ENCODE data around the gene FARS2. TPM values are rescaled to one million over a fixed set of nuclear protein-coding genes. Genes with fewer than 3 reads are reported as not detected.

Gene FARS2
- total and polyA plus RNA-seq, 9 of the 15 experiments (the other 6 are each of a cell fraction or from before 2014, with no cell fraction given), result 16.5 to 62.2 (median 27.0) TPM

DNA sequence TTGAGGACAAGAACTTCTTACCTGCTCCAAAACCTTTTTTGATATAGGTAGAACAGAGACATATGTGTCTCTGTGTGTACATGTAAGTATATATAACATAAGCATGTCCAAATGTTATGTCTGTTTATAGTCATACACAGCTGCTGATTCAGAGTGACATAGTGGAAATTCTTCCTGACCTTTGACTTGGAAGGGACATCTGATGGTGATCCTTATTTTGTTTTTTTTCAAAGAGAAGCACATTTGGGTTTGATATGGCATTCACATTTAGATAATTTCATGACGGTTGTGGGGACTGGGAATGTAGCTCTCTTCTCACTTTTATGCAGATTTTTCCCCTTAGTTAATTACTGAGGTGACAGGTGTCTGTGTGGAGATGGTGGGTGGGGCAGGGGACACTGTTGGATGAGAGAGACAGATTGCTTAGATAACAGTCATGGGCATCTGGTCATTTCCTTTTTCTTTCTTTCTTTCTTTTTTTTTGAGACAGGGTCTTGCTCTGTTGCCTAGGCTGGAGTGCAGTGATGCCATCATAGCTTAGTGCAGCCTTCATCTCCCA lies 39.0 kb downstream of the FARS2 start (continued):
- TF ChIP-seq, protein P1, sequence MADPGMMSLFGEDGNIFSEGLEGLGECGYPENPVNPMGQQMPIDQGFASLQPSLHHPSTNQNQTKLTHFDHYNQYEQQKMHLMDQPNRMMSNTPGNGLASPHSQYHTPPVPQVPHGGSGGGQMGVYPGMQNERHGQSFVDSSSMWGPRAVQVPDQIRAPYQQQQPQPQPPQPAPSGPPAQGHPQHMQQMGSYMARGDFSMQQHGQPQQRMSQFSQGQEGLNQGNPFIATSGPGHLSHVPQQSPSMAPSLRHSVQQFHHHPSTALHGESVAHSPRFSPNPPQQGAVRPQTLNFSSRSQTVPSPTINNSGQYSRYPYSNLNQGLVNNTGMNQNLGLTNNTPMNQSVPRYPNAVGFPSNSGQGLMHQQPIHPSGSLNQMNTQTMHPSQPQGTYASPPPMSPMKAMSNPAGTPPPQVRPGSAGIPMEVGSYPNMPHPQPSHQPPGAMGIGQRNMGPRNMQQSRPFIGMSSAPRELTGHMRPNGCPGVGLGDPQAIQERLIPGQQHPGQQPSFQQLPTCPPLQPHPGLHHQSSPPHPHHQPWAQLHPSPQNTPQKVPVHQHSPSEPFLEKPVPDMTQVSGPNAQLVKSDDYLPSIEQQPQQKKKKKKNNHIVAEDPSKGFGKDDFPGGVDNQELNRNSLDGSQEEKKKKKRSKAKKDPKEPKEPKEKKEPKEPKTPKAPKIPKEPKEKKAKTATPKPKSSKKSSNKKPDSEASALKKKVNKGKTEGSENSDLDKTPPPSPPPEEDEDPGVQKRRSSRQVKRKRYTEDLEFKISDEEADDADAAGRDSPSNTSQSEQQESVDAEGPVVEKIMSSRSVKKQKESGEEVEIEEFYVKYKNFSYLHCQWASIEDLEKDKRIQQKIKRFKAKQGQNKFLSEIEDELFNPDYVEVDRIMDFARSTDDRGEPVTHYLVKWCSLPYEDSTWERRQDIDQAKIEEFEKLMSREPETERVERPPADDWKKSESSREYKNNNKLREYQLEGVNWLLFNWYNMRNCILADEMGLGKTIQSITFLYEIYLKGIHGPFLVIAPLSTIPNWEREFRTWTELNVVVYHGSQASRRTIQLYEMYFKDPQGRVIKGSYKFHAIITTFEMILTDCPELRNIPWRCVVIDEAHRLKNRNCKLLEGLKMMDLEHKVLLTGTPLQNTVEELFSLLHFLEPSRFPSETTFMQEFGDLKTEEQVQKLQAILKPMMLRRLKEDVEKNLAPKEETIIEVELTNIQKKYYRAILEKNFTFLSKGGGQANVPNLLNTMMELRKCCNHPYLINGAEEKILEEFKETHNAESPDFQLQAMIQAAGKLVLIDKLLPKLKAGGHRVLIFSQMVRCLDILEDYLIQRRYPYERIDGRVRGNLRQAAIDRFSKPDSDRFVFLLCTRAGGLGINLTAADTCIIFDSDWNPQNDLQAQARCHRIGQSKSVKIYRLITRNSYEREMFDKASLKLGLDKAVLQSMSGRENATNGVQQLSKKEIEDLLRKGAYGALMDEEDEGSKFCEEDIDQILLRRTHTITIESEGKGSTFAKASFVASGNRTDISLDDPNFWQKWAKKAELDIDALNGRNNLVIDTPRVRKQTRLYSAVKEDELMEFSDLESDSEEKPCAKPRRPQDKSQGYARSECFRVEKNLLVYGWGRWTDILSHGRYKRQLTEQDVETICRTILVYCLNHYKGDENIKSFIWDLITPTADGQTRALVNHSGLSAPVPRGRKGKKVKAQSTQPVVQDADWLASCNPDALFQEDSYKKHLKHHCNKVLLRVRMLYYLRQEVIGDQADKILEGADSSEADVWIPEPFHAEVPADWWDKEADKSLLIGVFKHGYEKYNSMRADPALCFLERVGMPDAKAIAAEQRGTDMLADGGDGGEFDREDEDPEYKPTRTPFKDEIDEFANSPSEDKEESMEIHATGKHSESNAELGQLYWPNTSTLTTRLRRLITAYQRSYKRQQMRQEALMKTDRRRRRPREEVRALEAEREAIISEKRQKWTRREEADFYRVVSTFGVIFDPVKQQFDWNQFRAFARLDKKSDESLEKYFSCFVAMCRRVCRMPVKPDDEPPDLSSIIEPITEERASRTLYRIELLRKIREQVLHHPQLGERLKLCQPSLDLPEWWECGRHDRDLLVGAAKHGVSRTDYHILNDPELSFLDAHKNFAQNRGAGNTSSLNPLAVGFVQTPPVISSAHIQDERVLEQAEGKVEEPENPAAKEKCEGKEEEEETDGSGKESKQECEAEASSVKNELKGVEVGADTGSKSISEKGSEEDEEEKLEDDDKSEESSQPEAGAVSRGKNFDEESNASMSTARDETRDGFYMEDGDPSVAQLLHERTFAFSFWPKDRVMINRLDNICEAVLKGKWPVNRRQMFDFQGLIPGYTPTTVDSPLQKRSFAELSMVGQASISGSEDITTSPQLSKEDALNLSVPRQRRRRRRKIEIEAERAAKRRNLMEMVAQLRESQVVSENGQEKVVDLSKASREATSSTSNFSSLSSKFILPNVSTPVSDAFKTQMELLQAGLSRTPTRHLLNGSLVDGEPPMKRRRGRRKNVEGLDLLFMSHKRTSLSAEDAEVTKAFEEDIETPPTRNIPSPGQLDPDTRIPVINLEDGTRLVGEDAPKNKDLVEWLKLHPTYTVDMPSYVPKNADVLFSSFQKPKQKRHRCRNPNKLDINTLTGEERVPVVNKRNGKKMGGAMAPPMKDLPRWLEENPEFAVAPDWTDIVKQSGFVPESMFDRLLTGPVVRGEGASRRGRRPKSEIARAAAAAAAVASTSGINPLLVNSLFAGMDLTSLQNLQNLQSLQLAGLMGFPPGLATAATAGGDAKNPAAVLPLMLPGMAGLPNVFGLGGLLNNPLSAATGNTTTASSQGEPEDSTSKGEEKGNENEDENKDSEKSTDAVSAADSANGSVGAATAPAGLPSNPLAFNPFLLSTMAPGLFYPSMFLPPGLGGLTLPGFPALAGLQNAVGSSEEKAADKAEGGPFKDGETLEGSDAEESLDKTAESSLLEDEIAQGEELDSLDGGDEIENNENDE (IDR thresholded peaks at IDR 0.05; ENCODE audit: low read depth, low read length), result no peak
- TF ChIP-seq, protein P2, sequence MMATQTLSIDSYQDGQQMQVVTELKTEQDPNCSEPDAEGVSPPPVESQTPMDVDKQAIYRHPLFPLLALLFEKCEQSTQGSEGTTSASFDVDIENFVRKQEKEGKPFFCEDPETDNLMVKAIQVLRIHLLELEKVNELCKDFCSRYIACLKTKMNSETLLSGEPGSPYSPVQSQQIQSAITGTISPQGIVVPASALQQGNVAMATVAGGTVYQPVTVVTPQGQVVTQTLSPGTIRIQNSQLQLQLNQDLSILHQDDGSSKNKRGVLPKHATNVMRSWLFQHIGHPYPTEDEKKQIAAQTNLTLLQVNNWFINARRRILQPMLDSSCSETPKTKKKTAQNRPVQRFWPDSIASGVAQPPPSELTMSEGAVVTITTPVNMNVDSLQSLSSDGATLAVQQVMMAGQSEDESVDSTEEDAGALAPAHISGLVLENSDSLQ (IDR thresholded peaks at IDR 0.05), result peak; percentile 54
- TF ChIP-seq MCM2 (IDR thresholded peaks at IDR 0.05; ENCODE audit: low read depth), result no peak
- no peak for TF ChIP-seq ZNF75A (CRISPR knock-in tag; IDR thresholded peaks at IDR 0.05)
- TF ChIP-seq ZNF311 (CRISPR knock-in tag; IDR thresholded peaks at IDR 0.05), result no peak
- TF ChIP-seq, protein P3, sequence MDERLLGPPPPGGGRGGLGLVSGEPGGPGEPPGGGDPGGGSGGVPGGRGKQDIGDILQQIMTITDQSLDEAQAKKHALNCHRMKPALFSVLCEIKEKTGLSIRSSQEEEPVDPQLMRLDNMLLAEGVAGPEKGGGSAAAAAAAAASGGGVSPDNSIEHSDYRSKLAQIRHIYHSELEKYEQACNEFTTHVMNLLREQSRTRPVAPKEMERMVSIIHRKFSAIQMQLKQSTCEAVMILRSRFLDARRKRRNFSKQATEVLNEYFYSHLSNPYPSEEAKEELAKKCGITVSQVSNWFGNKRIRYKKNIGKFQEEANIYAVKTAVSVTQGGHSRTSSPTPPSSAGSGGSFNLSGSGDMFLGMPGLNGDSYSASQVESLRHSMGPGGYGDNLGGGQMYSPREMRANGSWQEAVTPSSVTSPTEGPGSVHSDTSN (CRISPR knock-in tag; IDR thresholded peaks at IDR 0.05; ENCODE audit: low read depth), result no peak
- TF ChIP-seq, protein P3 (tag; conservative IDR thresholded peaks at IDR 0.05; ENCODE audit: low read depth), result 0 out of 2 replicates have a peak, but pooled peaks have one; percentile 8
- TF ChIP-seq NFE2 (IDR thresholded peaks at IDR 0.05; ENCODE audit: low read depth), result peak; percentile 74
- TF ChIP-seq MAFG (tag; conservative IDR thresholded peaks at IDR 0.05), result peak; percentile 72
- TF ChIP-seq ATF7 (IDR thresholded peaks at IDR 0.05), result peak; percentile 57; the same call in 1 of the 2 replicates
- 0 out of 4 replicates have a peak, but pooled peaks of 1 of the 2 experiments have one; percentile 9 for TF ChIP-seq KDM1A (IDR thresholded peaks at IDR 0.05)
- TF ChIP-seq ZNF143 (CRISPR knock-in tag; IDR thresholded peaks at IDR 0.05), result no peak
- TF ChIP-seq DPF2 (IDR thresholded peaks at IDR 0.05), result peak; percentile 56; the same call in 1 of the 2 replicates
- TF ChIP-seq ZNF232 (CRISPR knock-in tag; IDR thresholded peaks at IDR 0.05), result no peak
- TF ChIP-seq BCOR (IDR thresholded peaks at IDR 0.05), result no peak
